Skeletal muscle satellite cell (primary cell): Measurements from ENCODE around the gene KNDC1.

ENCODE experiments used
- H3K27me3 ChIP-seq: 2 replicates; pipeline ENCODE4 v1.7.0; 2013; ENCODE audit warnings: low read length; ENCODE audit not compliant: control insufficient read depth, insufficient read depth
- H3K36me3 ChIP-seq: 2 replicates; pipeline ENCODE4 v1.7.0; 2013; ENCODE audit warnings: mild to moderate bottlenecking, control low read depth, low read length; ENCODE audit not compliant: insufficient read depth
- H3K4me1 ChIP-seq: 2 replicates; pipeline ENCODE4 v1.7.0; 2013; ENCODE audit warnings: low read length; ENCODE audit not compliant: control insufficient read depth, insufficient read depth
- H3K4me2 ChIP-seq: 2 replicates; pipeline ENCODE4 v1.7.0; 2013; ENCODE audit warnings: mild to moderate bottlenecking, low read length
- H3K4me3 ChIP-seq: 2 replicates; pipeline ENCODE4 v1.7.0; 2013; ENCODE audit warnings: low read length
- H3K9ac ChIP-seq: 2 replicates; pipeline ENCODE4 v1.7.0; 2013; ENCODE audit warnings: mild to moderate bottlenecking, low read depth, low read length, moderate library complexity
- H3K9me3 ChIP-seq: replicated peaks from 2 replicates; pipeline ENCODE4 v1.7.0; 2013; ENCODE audit warnings: mild to moderate bottlenecking, control low read depth, low read length

KNDC1 gene

GRCh38 chr10:133179128-133179520 lies 19.1 kb downstream of the KNDC1 start:
- no peaks in the 10 kb centered on the region for H3K4me1 ChIP-seq
- no peaks in the 10 kb centered on the region for H3K27me3 ChIP-seq
- H3K4me2 ChIP-seq: no peak overlapping the region
- H3K4me3 ChIP-seq: no peak overlapping the region
- no peaks in the 10 kb centered on the region for H3K36me3 ChIP-seq
- peaks cover 10% of the 10 kb centered on the region for H3K9me3 ChIP-seq
- no peak overlapping the region for H3K9ac ChIP-seq

- Histone ChIP-seq H3K4me1 (no peaks in the 10 kb centered on the region), H3K9me3 (peaks cover 10% of the 10 kb centered on the region), H3K36me3 (no peaks in the 10 kb centered on the region), H3K27me3 (no peaks in the 10 kb centered on the region), H3K9ac (no peak overlapping the region), H3K4me3 (no peak overlapping the region), H3K4me2 (no peak overlapping the region)
Observed at GRCh38 chr10:133179651-133180050, 19.6 kb downstream of the KNDC1 start.

- Histone ChIP-seq H3K36me3 (no peaks in the 10 kb centered on the region), H3K4me2 (no peak overlapping the region), H3K27me3 (no peaks in the 10 kb centered on the region), H3K4me1 (no peaks in the 10 kb centered on the region), H3K4me3 (no peak overlapping the region), H3K9ac (no peak overlapping the region), H3K9me3 (peaks cover 10% of the 10 kb centered on the region)
Observed at GRCh38 chr10:133180192-133180964, 20.4 kb downstream of the KNDC1 start.

- Histone ChIP-seq H3K4me2 (no peak overlapping the region), H3K27me3 (no peaks in the 10 kb centered on the region), H3K9ac (no peak overlapping the region), H3K4me3 (no peak overlapping the region), H3K36me3 (no peaks in the 10 kb centered on the region), H3K4me1 (no peaks in the 10 kb centered on the region), H3K9me3 (peaks cover 10% of the 10 kb centered on the region)
Observed at GRCh38 chr10:133180965-133181639, 21.1 kb downstream of the KNDC1 start.

GRCh38 chr10:133182190-133182589 lies 22.2 kb downstream of the KNDC1 start:
- Histone ChIP-seq H3K4me1 (no peaks in the 10 kb centered on the region), H3K27me3 (no peaks in the 10 kb centered on the region)

GRCh38 chr10:133182791-133183645 lies 23.0 kb downstream of the KNDC1 start:
- no peak overlapping the region for H3K4me3 ChIP-seq
- no peak overlapping the region for H3K9ac ChIP-seq
- H3K4me2 ChIP-seq: no peak overlapping the region
- H3K36me3 ChIP-seq: no peaks in the 10 kb centered on the region
- no peaks in the 10 kb centered on the region for H3K4me1 ChIP-seq
- no peaks in the 10 kb centered on the region for H3K27me3 ChIP-seq
- peaks cover 3% of the 10 kb centered on the region for H3K9me3 ChIP-seq

More at GRCh38 chr10:133182190-133182589, 22.2 kb downstream of the KNDC1 start:
- H3K4me3 ChIP-seq: no peak overlapping the region
- no peak overlapping the region for H3K9ac ChIP-seq
- no peaks in the 10 kb centered on the region for H3K36me3 ChIP-seq
- H3K4me2 ChIP-seq: no peak overlapping the region
- H3K9me3 ChIP-seq: peaks cover 10% of the 10 kb centered on the region

GRCh38 chr10:133183646-133184378 lies 23.8 kb downstream of the KNDC1 start:
- peaks cover 1% of the 10 kb centered on the region for H3K27me3 ChIP-seq
- H3K9ac ChIP-seq: no peak overlapping the region
- H3K36me3 ChIP-seq: no peaks in the 10 kb centered on the region
- H3K4me3 ChIP-seq: no peak overlapping the region
- H3K9me3 ChIP-seq: no peaks in the 10 kb centered on the region
- no peak overlapping the region for H3K4me2 ChIP-seq
- H3K4me1 ChIP-seq: no peaks in the 10 kb centered on the region

GRCh38 chr10:133184591-133185244 lies 24.7 kb downstream of the KNDC1 start:
- H3K36me3 ChIP-seq: no peaks in the 10 kb centered on the region
- no peaks in the 10 kb centered on the region for H3K9me3 ChIP-seq
- no peak overlapping the region for H3K9ac ChIP-seq
- peaks cover 4% of the 10 kb centered on the region for H3K27me3 ChIP-seq
- H3K4me2 ChIP-seq: no peak overlapping the region
- no peaks in the 10 kb centered on the region for H3K4me1 ChIP-seq
- H3K4me3 ChIP-seq: no peak overlapping the region

GRCh38 chr10:133185421-133185820 lies 25.4 kb downstream of the KNDC1 start:
- Histone ChIP-seq H3K9me3 (no peaks in the 10 kb centered on the region), H3K36me3 (no peaks in the 10 kb centered on the region), H3K27me3 (peaks cover 4% of the 10 kb centered on the region), H3K4me1 (no peaks in the 10 kb centered on the region), H3K4me3 (no peak overlapping the region), H3K9ac (no peak overlapping the region), H3K4me2 (no peak overlapping the region)

- no peak overlapping the region for H3K4me2 ChIP-seq
- no peaks in the 10 kb centered on the region for H3K36me3 ChIP-seq
- no peaks in the 10 kb centered on the region for H3K9me3 ChIP-seq
- H3K4me1 ChIP-seq: no peaks in the 10 kb centered on the region
- no peak overlapping the region for H3K9ac ChIP-seq
- no peak overlapping the region for H3K4me3 ChIP-seq
- peaks cover 4% of the 10 kb centered on the region for H3K27me3 ChIP-seq
Observed at GRCh38 chr10:133185916-133186315, 25.9 kb downstream of the KNDC1 start.
